H1 (cell line): Measurements from ENCODE around the gene NFASC.

ENCODE experiments used
- EZH2 ChIP-seq: fragments of 200-600 bp; sonication (generic); IDR thresholded peaks from 2 replicates; pipeline ENCODE4 v1.7.1; 2012; ENCODE audit warnings: low read depth, mild to moderate bottlenecking, moderate library complexity, low read length, inconsistent platforms; ENCODE audit not compliant: severe bottlenecking
- RBBP5 ChIP-seq: IDR thresholded peaks from 2 replicates; pipeline ENCODE4 v1.7.1; 2012; ENCODE audit warnings: low read depth, mild to moderate bottlenecking, inconsistent platforms, low read length, moderate library complexity, borderline replicate concordance
- RNF2 ChIP-seq: fragments of 200-900, 300-1000 bp; sonication (generic); IDR thresholded peaks from 2 replicates; pipeline ENCODE4 v1.7.1; 2016; ENCODE audit warnings: borderline replicate concordance, low read depth, mild to moderate bottlenecking, antibody characterized with exemption, low read length; ENCODE audit not compliant: poor library complexity, severe bottlenecking; ENCODE audit errors: missing control alignments
- RXRA ChIP-seq: IDR thresholded peaks from 2 replicates; pipeline ENCODE4 v1.6.1; 2011; ENCODE audit warnings: low read depth, mild to moderate bottlenecking, low read length, moderate library complexity; ENCODE audit not compliant: insufficient read depth
- SIX5 ChIP-seq: IDR thresholded peaks from 2 replicates; pipeline ENCODE4 v1.6.1; 2011; ENCODE audit warnings: mild to moderate bottlenecking, low read depth, low read length
- TAF1 ChIP-seq: IDR thresholded peaks from 2 replicates; pipeline ENCODE4 v1.6.1; 2011; ENCODE audit warnings: mild to moderate bottlenecking, low read depth, low read length
- TF ChIP-seq, protein P1 (sequence below), 3 experiments: IDR thresholded peaks; 1 replicate in 2 of 3; 2 replicates in 1 of 3; pipeline versions ENCODE4 v1.5.1 to v1.6.1; 2011; ENCODE audit warnings: low read length in 3 of 3, mild to moderate bottlenecking in 3 of 3, inconsistent platforms in 2 of 3, low read depth in 1 of 3, moderate library complexity in 1 of 3; ENCODE audit not compliant: insufficient read depth in 1 of 3; ENCODE audit errors: control extremely low read depth in 1 of 3

DNA sequence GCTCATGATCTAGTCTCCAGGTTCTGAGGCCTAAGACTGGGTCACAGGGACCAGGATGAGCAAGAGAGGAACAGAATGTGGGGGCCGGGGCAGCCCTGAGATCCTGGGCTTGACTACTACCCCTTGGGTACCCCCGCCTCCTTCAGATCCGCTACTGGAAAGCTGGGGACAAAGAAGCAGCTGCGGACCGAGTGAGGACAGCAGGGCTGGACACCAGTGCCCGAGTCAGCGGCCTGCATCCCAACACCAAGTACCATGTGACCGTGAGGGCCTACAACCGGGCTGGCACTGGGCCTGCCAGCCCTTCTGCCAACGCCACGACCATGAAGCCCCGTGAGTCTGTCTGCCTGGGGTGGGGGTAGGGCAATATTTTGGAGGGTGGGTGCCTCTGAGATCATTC, 201.1 kb downstream of the NFASC start:
- TF ChIP-seq TAF1 (no peak), RXRA (no peak), RNF2 (no peak), SIX5 (no peak), EZH2 (no peak), RBBP5 (no peak)
- TF ChIP-seq, protein P1, sequence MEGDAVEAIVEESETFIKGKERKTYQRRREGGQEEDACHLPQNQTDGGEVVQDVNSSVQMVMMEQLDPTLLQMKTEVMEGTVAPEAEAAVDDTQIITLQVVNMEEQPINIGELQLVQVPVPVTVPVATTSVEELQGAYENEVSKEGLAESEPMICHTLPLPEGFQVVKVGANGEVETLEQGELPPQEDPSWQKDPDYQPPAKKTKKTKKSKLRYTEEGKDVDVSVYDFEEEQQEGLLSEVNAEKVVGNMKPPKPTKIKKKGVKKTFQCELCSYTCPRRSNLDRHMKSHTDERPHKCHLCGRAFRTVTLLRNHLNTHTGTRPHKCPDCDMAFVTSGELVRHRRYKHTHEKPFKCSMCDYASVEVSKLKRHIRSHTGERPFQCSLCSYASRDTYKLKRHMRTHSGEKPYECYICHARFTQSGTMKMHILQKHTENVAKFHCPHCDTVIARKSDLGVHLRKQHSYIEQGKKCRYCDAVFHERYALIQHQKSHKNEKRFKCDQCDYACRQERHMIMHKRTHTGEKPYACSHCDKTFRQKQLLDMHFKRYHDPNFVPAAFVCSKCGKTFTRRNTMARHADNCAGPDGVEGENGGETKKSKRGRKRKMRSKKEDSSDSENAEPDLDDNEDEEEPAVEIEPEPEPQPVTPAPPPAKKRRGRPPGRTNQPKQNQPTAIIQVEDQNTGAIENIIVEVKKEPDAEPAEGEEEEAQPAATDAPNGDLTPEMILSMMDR (IDR thresholded peaks at IDR 0.05; ENCODE audit: control extremely low read depth in 1 of 3, insufficient read depth in 1 of 3, low read depth in 1 of 3, low read length in 3 of 3) = no peak
